Chondrocyte (in vitro differentiated cells): ENCODE measurements around the gene IFT22. TPM values are rescaled to one million over a fixed set of nuclear protein-coding genes. Genes with fewer than 3 reads are reported as not detected.

Source experiments
- DNase-seq: peaks from one replicate; pipeline ENCODE4 v3.0.0; 2021; ENCODE audit warnings: mixed read lengths, low spot score
- H3K27ac Mint-ChIP-seq: one replicate; pipeline ENCODE4 v1.8.0; 2021; ENCODE audit warnings: mild to moderate bottlenecking, moderate library complexity, mixed read lengths; ENCODE audit not compliant: unreplicated experiment
- H3K27me3 Mint-ChIP-seq: 2 replicates; pipeline ENCODE4 v1.8.0; 2021; ENCODE audit warnings: low read depth, mixed read lengths
- H3K36me3 Mint-ChIP-seq: 2 replicates; pipeline ENCODE4 v1.8.0; 2021; ENCODE audit warnings: low read depth, mixed read lengths
- H3K4me1 Mint-ChIP-seq: 2 replicates; pipeline ENCODE4 v1.8.0; 2021; ENCODE audit warnings: low read depth, mild to moderate bottlenecking, mixed read lengths
- H3K4me3 Mint-ChIP-seq: one replicate; pipeline ENCODE4 v1.8.0; 2021; ENCODE audit warnings: mild to moderate bottlenecking, moderate library complexity, mixed read lengths; ENCODE audit not compliant: unreplicated experiment
- H3K9me3 Mint-ChIP-seq: 2 replicates; pipeline ENCODE4 v1.8.0; 2021; ENCODE audit warnings: low read depth, mixed read lengths
- total RNA-seq: library from RNA; stranded (reverse); gene quantifications from 3 replicates; pipeline ENCODE4 v1.2.1, GENCODE V29; 2021
- TF ChIP-seq, protein P1 (sequence below): fragments of 200-600 bp; sonication (generic); IDR thresholded peaks from 2 replicates; pipeline ENCODE4 v1.5.0; 2021; ENCODE audit warnings: antibody characterized with exemption, mild to moderate bottlenecking, moderate library complexity

IFT22 gene
- total RNA-seq, 1 donor from 2014 or later = 24.3 TPM

DNA sequence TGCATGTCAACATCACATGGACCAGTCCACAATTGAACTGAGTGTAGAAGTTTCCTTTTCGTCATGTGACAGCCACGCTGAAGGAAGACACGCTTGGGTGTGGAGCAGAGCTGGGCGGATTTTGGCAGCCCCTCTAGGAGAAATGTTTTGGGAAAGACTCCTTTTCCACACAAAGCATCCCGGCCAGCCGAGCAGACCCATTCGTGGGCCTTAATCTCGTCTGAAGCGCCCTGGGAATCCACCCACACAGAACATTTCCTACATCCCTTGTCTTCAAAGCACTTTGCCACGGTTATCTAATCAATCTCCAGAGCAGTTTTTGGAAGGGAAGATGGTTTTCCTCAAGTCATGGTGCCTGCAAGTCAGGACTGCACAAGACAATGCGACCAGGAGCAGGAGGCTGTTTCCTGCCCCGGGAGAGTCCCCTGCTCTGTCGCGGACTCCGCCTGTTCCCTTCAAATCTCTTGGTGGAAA lies 8.4 kb upstream of the IFT22 start:
- H3K4me3 Mint-ChIP-seq = no peak overlapping the region
- no peak overlapping the region for H3K27ac Mint-ChIP-seq
- H3K27me3 Mint-ChIP-seq = no peaks in the 10 kb centered on the region
- DNase-seq = no peak
- H3K4me1 Mint-ChIP-seq = no peaks in the 10 kb centered on the region
- TF ChIP-seq, protein P1, sequence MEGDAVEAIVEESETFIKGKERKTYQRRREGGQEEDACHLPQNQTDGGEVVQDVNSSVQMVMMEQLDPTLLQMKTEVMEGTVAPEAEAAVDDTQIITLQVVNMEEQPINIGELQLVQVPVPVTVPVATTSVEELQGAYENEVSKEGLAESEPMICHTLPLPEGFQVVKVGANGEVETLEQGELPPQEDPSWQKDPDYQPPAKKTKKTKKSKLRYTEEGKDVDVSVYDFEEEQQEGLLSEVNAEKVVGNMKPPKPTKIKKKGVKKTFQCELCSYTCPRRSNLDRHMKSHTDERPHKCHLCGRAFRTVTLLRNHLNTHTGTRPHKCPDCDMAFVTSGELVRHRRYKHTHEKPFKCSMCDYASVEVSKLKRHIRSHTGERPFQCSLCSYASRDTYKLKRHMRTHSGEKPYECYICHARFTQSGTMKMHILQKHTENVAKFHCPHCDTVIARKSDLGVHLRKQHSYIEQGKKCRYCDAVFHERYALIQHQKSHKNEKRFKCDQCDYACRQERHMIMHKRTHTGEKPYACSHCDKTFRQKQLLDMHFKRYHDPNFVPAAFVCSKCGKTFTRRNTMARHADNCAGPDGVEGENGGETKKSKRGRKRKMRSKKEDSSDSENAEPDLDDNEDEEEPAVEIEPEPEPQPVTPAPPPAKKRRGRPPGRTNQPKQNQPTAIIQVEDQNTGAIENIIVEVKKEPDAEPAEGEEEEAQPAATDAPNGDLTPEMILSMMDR = no peak
- no peaks in the 10 kb centered on the region for H3K36me3 Mint-ChIP-seq
- H3K9me3 Mint-ChIP-seq = no peaks in the 10 kb centered on the region

DNA sequence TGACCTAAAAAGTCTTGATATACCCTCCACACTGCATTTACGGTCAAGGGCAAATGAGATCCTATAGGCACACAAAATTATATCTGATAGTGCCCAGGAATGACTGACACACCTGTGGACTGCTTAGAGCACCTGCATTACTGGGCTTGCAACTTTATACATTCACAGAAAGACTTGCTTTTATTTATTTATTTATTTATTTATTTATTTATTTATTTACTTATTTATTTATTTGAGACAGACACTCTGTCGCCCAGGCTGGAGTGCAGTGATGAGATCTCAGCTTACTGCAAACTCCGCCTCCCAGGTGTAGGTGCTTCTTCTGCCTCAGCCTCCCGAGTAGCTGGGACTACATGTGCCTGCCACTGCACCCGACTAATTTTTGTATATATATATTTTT lies 6.5 kb upstream of the IFT22 start:
- H3K4me1 Mint-ChIP-seq = no peaks in the 10 kb centered on the region
- no peaks in the 10 kb centered on the region for H3K9me3 Mint-ChIP-seq
- TF ChIP-seq, protein P1 = no peak
- no peak for DNase-seq
- H3K36me3 Mint-ChIP-seq = no peaks in the 10 kb centered on the region
- H3K4me3 Mint-ChIP-seq = no peak overlapping the region
- no peaks in the 10 kb centered on the region for H3K27me3 Mint-ChIP-seq
- H3K27ac Mint-ChIP-seq = no peak overlapping the region

DNA sequence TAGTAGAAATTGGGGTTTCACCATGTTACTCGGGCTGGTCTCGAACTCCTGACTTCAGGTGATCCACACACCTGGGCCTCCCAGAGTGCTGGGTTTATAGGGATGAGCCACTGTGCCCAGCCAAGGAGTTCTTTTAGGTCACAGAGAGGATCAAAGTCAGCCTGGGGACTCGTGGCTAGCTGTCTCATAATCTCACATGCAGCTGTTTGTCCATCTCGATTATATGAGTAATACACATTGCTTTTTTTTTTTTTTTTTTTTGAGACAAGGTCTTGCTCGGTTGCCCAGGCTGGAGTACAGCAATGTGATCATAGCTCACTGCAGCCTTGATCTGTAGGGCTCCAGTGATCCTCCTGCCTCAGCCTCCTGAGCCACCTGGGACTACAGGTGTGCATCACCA lies 2.2 kb downstream of the IFT22 start:
- Mint-ChIP-seq H3K27me3 (no peaks in the 10 kb centered on the region), H3K4me3 (no peak overlapping the region), H3K36me3 (peaks cover 15% of the 10 kb centered on the region), H3K27ac (no peak overlapping the region), H3K9me3 (no peaks in the 10 kb centered on the region), H3K4me1 (peaks cover 15% of the 10 kb centered on the region)
- TF ChIP-seq, protein P1 = no peak
- DNase-seq = no peak

DNA sequence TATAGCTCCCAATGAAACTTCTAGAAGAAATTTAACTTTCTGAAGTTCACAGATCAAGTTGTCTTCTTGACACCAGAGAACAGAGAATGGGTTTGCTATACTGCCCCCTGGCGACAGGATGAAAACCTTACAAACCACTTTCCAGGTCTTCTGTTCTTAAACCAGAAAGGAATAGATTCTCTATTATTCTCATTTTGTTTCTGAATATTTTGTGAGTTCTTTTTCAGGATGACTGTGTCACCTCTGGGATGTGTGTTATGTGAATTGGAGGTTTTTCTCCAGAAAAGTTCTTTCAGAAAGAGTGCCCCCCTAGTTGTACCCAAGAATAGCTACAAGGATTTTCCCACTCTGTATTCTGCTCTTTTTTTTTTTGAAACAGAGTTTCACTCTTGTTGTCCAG lies 6.3 kb downstream of the IFT22 start:
- Mint-ChIP-seq H3K4me3 (no peak overlapping the region), H3K27ac (no peak overlapping the region), H3K4me1 (no peaks in the 10 kb centered on the region), H3K9me3 (peaks cover 7% of the 10 kb centered on the region), H3K27me3 (no peaks in the 10 kb centered on the region), H3K36me3 (peaks cover 18% of the 10 kb centered on the region)
- TF ChIP-seq, protein P1 = peak; percentile 81
- DNase-seq = no peak

DNA sequence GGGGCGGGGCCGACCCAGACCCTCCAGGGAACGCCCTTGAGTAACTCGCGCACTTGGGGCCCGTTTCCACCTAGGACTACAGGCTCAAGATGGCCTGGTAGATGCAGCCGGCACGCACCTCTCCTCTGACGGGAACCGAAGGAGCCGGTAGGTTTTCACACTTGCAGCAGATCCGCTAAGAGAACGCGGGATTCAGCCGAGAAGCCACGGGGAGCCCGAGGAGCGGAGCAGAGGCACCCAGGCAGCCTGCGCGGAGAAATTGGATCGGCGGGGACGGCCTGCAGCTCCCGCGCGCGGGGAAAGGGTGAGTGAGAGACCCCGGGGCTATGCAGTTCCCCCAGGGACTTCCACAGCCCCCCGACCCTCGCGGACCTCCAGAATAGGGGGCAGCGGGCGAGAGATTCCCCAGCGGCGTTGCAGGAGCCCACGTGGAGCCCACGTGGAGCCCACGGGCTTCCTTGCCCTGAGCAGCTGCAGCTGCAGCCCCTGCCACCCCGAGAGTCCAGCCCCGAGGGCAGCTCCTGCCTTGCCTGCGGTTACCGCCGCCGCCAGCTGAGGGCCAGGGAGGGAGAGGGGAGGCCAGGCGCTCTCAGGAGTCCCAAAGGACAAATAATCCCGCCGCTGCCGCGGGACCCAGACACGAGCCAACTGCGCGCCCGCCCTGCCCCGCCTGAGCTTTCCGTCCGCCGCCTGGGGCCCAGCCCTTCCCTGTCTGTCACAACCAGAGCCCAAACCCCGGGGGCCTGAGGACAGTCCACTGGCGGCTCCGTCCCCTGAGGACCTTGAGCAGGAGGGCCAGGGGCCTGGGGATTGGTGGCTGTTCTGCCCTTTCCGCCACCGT lies 13.1 kb downstream of the IFT22 start:
- Mint-ChIP-seq H3K9me3 (peaks cover 19% of the 10 kb centered on the region), H3K27me3 (peaks cover 19% of the 10 kb centered on the region), H3K4me3 (peak overlapping the region; percentile 74), H3K36me3 (peaks cover 9% of the 10 kb centered on the region), H3K27ac (peak overlapping the region; percentile 57), H3K4me1 (peaks cover 5% of the 10 kb centered on the region)
- TF ChIP-seq, protein P1 = peak; percentile 37
- DNase-seq = no peak
